ENCODE measurements around the gene CPN2. TPM values are rescaled to one million over a fixed set of nuclear protein-coding genes. Genes with fewer than 3 reads are reported as not detected.

Gene CPN2
- total RNA-seq, 2 donors from 2014 or later: not detected

DNA sequence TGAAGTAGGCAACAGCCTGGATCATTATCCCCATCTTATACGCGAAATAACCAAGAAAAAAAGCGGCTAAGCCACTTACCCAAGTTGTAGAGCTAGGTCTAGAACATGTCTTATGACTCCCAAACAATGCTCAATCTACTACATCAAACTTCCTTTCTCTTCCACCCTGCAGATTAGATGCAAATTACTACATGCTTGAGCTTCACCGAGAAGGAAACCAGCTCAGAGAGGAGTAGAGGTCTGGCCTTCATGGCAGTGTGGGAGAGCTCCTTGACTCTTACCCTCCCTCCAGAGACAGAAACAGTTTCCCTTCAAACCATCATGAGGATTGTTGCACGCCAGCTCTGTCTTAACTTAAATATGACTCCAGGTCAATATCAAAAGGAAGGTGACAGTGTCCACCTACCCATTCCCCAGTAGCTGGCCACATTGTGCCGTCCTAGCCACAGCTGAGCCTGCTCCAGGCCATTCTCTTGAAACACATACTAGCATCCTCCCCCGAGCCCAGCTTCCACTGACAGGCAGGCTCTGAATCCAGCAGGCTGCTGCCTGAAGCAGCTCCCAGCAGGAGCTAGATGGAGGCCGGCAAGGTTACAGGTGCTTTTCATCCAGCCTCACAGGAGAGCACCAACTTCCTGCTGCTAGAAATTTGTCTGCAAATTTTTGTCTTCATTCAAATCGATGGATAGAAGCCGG, 56.8 kb downstream of the CPN2 start:
- Histone ChIP-seq H3K36me3 (no peaks in the 10 kb centered on the region), H3K4me3 (no peak overlapping the region), H3K27me3 (no peaks in the 10 kb centered on the region), H3K27ac (no peak overlapping the region), H3K4me1 (peaks cover 0 to 13% of the 10 kb centered on the region in 2 donors), H3K9me3 (peaks cover 7 to 20% of the 10 kb centered on the region in 2 donors)
- TF ChIP-seq, protein P1, sequence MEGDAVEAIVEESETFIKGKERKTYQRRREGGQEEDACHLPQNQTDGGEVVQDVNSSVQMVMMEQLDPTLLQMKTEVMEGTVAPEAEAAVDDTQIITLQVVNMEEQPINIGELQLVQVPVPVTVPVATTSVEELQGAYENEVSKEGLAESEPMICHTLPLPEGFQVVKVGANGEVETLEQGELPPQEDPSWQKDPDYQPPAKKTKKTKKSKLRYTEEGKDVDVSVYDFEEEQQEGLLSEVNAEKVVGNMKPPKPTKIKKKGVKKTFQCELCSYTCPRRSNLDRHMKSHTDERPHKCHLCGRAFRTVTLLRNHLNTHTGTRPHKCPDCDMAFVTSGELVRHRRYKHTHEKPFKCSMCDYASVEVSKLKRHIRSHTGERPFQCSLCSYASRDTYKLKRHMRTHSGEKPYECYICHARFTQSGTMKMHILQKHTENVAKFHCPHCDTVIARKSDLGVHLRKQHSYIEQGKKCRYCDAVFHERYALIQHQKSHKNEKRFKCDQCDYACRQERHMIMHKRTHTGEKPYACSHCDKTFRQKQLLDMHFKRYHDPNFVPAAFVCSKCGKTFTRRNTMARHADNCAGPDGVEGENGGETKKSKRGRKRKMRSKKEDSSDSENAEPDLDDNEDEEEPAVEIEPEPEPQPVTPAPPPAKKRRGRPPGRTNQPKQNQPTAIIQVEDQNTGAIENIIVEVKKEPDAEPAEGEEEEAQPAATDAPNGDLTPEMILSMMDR (IDR thresholded peaks at IDR 0.05): no peak
- no peak for DNase-seq (ENCODE audit: low spot score)

DNA sequence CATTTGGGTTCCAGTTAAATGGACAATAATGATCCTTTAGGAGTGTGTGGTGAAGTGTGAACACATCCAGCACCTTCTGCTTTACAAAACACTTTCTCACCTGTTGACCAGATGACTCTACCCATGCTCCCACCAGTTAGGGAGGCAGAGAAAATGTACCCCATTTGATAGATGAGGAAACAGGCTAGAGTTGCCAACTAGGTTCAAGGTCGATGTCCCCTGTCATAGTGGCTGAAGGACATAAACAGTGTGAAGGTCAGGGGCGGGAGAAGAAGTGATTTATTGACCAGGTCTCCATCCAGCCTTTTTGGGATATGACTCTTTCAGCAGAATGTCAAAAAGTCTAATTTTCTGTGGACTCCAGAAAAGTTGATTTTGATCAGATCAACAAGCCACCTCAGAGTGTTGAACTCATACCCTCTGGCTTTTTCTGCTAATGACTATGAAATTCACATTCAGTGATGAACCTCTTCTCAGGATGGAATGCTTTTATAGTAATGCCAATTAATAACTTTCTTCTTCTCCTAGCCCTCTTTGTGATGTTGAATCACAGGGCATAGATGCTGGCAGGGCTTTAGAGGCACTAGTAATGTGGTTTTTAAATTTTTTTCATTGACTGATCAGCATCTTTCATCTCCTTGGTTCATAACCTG, 57.5 kb downstream of the CPN2 start:
- Histone ChIP-seq H3K27me3 (no peaks in the 10 kb centered on the region), H3K9me3 (peaks cover 7 to 20% of the 10 kb centered on the region in 2 donors), H3K36me3 (no peaks in the 10 kb centered on the region), H3K27ac (no peak overlapping the region), H3K4me1 (peaks cover 0 to 13% of the 10 kb centered on the region in 2 donors), H3K4me3 (no peak overlapping the region)
- TF ChIP-seq, protein P1 (IDR thresholded peaks at IDR 0.05): no peak
- DNase-seq (ENCODE audit: low spot score): no peak

DNA sequence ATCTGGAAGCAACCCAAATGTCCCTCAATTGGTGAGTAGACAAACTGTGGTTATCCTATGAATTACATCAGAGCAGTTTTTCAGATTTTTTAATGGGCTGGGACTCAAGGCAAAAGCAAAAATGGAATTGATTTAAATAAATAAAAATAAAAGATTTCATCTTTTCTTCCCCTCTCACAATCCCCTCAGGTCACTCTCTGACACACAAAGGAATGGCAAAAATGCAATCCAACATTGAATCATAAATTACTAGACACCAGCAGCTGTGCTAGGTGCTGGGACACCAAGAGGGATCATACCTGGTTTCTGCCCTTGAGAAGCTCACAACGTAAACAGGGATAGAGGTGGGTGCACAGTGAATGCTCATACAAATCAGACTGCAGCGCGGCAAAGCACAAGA, 58.8 kb downstream of the CPN2 start:
- DNase-seq (ENCODE audit: low spot score): no peak
- no peaks in the 10 kb centered on the region for H3K36me3 ChIP-seq
- no peaks in the 10 kb centered on the region for H3K27me3 ChIP-seq
- H3K4me3 ChIP-seq: no peak overlapping the region
- H3K4me1 ChIP-seq: peaks cover 0 to 13% of the 10 kb centered on the region in 2 donors
- no peak overlapping the region for H3K27ac ChIP-seq
- peaks cover 7 to 20% of the 10 kb centered on the region in 2 donors for H3K9me3 ChIP-seq
- TF ChIP-seq, protein P1 (IDR thresholded peaks at IDR 0.05): no peak

Other genes starting within 250 kb of the CPN2 start
- 10 to 100 TPM; 32.1 to 43.6 TPM for gene HES1, start 215.2 kb downstream of the CPN2 start, total RNA-seq
- gene LRRC15, start 18.4 kb upstream of the CPN2 start, total RNA-seq: under 1 TPM; 0.07 to 0.08 TPM
- gene GP5, start 47.9 kb upstream of the CPN2 start, total RNA-seq: under 1 TPM in 1 of 2 donors, not detected in 1; 0.08 TPM
- gene ATP13A3, start 135.7 kb upstream of the CPN2 start, total RNA-seq: 100 to 1,000 TPM; 188 to 284 TPM

Measured in right atrium auricular region (tissue), 2 donors.